Measurements from ENCODE around the gene TMEM273. TPM values are rescaled to one million over a fixed set of nuclear protein-coding genes. Genes with fewer than 3 reads are reported as not detected.

Gene TMEM273
- total RNA-seq (10 to 100 TPM in 1 of 7 donors, 1 to 10 TPM in 6; 1.5 to 17.1 (median 4.3) TPM), polyA plus RNA-seq (10 to 100 TPM; 17.4 to 25.2 TPM)
- long read RNA-seq, donor 1, partial matches to known transcripts: 0 of 2 reads
- long read RNA-seq, donor 1, other reads (novel, unspliced or antisense): 1 of 2 reads
- long read RNA-seq, donor 2: 0 reads
- long read RNA-seq, donor 3: 0 reads

- intact Hi-C loops (cut with DNase I): loop anchor here in 1 of 4 donors (5.0 kb wide), 1 partner anchor 49 kb away; no protein-coding TSS in a partner anchor
Measured at GRCh38 chr10:49187950-49188761, at the start of gene TMEM273. Gene TMEM273 (minus strand): TSS chr10:49188391. CDS start chr10:49188336, 55 bp downstream.

GRCh38 chr10:49237985-49238384 is 49.8 kb upstream of the TMEM273 start:
- Histone ChIP-seq H3K27me3 (no peaks in the 10 kb centered on the region), H3K36me3 (no peaks in the 10 kb centered on the region), H3K4me3 (no peak overlapping the region), H3K4me1 (ENCODE audit: insufficient read depth) (no peaks in the 10 kb centered on the region), H3K9me3 (no peaks in the 10 kb centered on the region), H3K27ac (no peak overlapping the region)
- no peak for DNase-seq
- WGBS, 3 donors: 83 to 95% (median 92%) methylated on average over 1 of the region's 1 CpG
- intact Hi-C loops (cut with DNase I): loop anchor here in 1 of 4 donors (5.0 kb wide), 1 partner anchor 51 kb away; the partner anchor contains the start of gene TMEM273
- TF ChIP-seq EP300 (IDR thresholded peaks at IDR 0.05) (no peak), CTCF (IDR thresholded peaks at IDR 0.05) (no peak), POLR2A (IDR thresholded peaks at IDR 0.05) (no peak)

More at GRCh38 chr10:49187950-49188761, at the start of gene TMEM273:
- Histone ChIP-seq H3K27me3 (no peaks in the 10 kb centered on the region), H3K4me1 (ENCODE audit: insufficient read depth) (no peaks in the 10 kb centered on the region), H3K27ac (no peak within 1 kb of the TSS), H3K9me3 (no peaks in the 10 kb centered on the region), H3K4me3 (no peak within 1 kb of the TSS), H3K36me3 (no peaks in the 10 kb centered on the region)
- WGBS, 3 donors: 55 to 69% (median 59%) methylated on average over 7 to 9 of the region's 9 CpGs
- TF ChIP-seq POLR2A (IDR thresholded peaks at IDR 0.05): no peak
- TF ChIP-seq EP300 (IDR thresholded peaks at IDR 0.05): no peak
- no peak for TF ChIP-seq CTCF (IDR thresholded peaks at IDR 0.05)
- peak in 1 of 5 donors; percentile 42 for DNase-seq

- Histone ChIP-seq H3K27me3 (no peaks in the 10 kb centered on the region), H3K36me3 (no peaks in the 10 kb centered on the region), H3K4me1 (ENCODE audit: insufficient read depth) (no peaks in the 10 kb centered on the region), H3K4me3 (no peak overlapping the region), H3K27ac (no peak overlapping the region), H3K9me3 (no peaks in the 10 kb centered on the region)
- intact Hi-C loops (cut with DNase I): loop anchor here in 1 of 4 donors (5.0 kb wide), 1 partner anchor 48 kb away; the partner anchor contains the start of gene TMEM273
- no peak for TF ChIP-seq EP300 (IDR thresholded peaks at IDR 0.05)
- no peak for TF ChIP-seq CTCF (IDR thresholded peaks at IDR 0.05)
- no peak for TF ChIP-seq POLR2A (IDR thresholded peaks at IDR 0.05)
- DNase-seq: no peak
Measured at GRCh38 chr10:49235392-49235791, 47.2 kb upstream of the TMEM273 start.

- TF ChIP-seq CTCF (IDR thresholded peaks at IDR 0.05) (no peak), POLR2A (IDR thresholded peaks at IDR 0.05) (no peak), EP300 (IDR thresholded peaks at IDR 0.05) (no peak)
- DNase-seq: no peak
- no peaks in the 10 kb centered on the region for H3K27me3 ChIP-seq
- H3K27ac ChIP-seq: no peak overlapping the region
- H3K4me3 ChIP-seq: no peak overlapping the region
- no peaks in the 10 kb centered on the region for H3K36me3 ChIP-seq
- H3K4me1 ChIP-seq (ENCODE audit: insufficient read depth): no peaks in the 10 kb centered on the region
- H3K9me3 ChIP-seq: no peaks in the 10 kb centered on the region
- WGBS, 3 donors: 50 to 56% (median 56%) methylated on average over 5 of the region's 5 CpGs
- intact Hi-C loops (cut with DNase I): no loop called here
Measured at GRCh38 chr10:49231086-49231820, 43.1 kb upstream of the TMEM273 start.

Data from ovary (tissue), 10 donors.